ENCODE results near the gene EIF4G3. TPM values are rescaled to one million over a fixed set of nuclear protein-coding genes. Genes with fewer than 3 reads are reported as not detected.

EIF4G3 gene
- total RNA-seq, 1 experiment from 2014 or later, result 72.0 TPM

- Histone ChIP-seq H2BK20ac (ENCODE audit: low read depth, low read length, poor library complexity, severe bottlenecking) (no peak overlapping the region), H2BK12ac (ENCODE audit: insufficient read length, low read depth, low read length) (no peak overlapping the region), H3K14ac (ENCODE audit: insufficient read depth, low read length) (no peak overlapping the region), H2BK15ac (ENCODE audit: low read depth, low read length) (no peak overlapping the region), H3K27me3 (ENCODE audit: insufficient read depth, low read length) (no peaks in the 10 kb centered on the region; the same call in 1 of the 2 replicates), H3K4ac (ENCODE audit: low read depth, low read length) (no peak overlapping the region), H3K23me2 (ENCODE audit: insufficient read length, low read depth, low read length, poor library complexity, severe bottlenecking) (no peaks in the 10 kb centered on the region), H4K5ac (ENCODE audit: insufficient read length, low read depth, low read length) (no peak overlapping the region), H4K91ac (ENCODE audit: insufficient read length, low read depth, low read length) (no peak overlapping the region), H3T11ph (ENCODE audit: low read length) (no peak overlapping the region), H3K18ac (ENCODE audit: insufficient read length, low read depth, low read length) (no peak overlapping the region), H3K23ac (ENCODE audit: insufficient read length, low read depth, low read length) (no peak overlapping the region), H2BK120ac (ENCODE audit: low read depth, low read length, poor library complexity, severe bottlenecking) (no peak overlapping the region), H2AK5ac (ENCODE audit: insufficient read length, low read length) (no peak overlapping the region), H3K9me3 (ENCODE audit: control insufficient read depth, low read depth, low read length) (no peaks in the 10 kb centered on the region), H3K4me2 (ENCODE audit: insufficient read depth, insufficient read length, low read length) (no peak overlapping the region), H4K20me1 (ENCODE audit: control insufficient read depth, insufficient read depth, insufficient read length) (no peaks in the 10 kb centered on the region), H3K79me2 (ENCODE audit: insufficient read depth, low read length) (no peaks in the 10 kb centered on the region), H2BK5ac (ENCODE audit: insufficient read length, low read length) (no peak overlapping the region), H3K79me1 (ENCODE audit: insufficient read depth, low read depth, low read length, poor library complexity, severe bottlenecking) (peaks cover 2% of the 10 kb centered on the region), H3K4me1 (ENCODE audit: insufficient read depth, low read length) (no peaks in the 10 kb centered on the region), H3K56ac (ENCODE audit: insufficient read length, low read depth, low read length) (no peak overlapping the region), H4K8ac (replicated peaks; ENCODE audit: insufficient read length, low read depth, low read length) (no peak overlapping the region), H3K9ac (ENCODE audit: extremely low read depth, insufficient read length, low read length) (no peak overlapping the region), H3K27ac (ENCODE audit: insufficient read length, low read depth, low read length) (no peak overlapping the region), H2AFZ (ENCODE audit: low read length) (no peak overlapping the region)
- Mint-ChIP-seq H3K4me1 (peaks cover 0 to 4% of the 10 kb centered on the region in 2 experiments; a peak in 1 of 4 replicates), H3K9me3 (no peaks in the 10 kb centered on the region), H3K36me3 (ENCODE audit: insufficient read depth in 1 of 3, low read depth in 3 of 3) (peaks cover 0 to 4% (median 0%) of the 10 kb centered on the region in 3 experiments; a peak in 1 of 7 replicates), H3K27ac (peak overlapping the region in 1 of 3 experiments; percentile 14; a peak in 1 of 7 replicates), H3K4me3 (no peak overlapping the region), H3K27me3 (ENCODE audit: low read depth) (no peaks in the 10 kb centered on the region)
- no peak for TF ChIP-seq CTCF (conservative IDR thresholded peaks at IDR 0.05)
- no peak for DNase-seq
- no CpG with 5 or more reads among the region's 2 CpGs for WGBS (ENCODE audit: extremely low coverage, insufficient read length, low lambda C conversion rate)
Observed at GRCh38 chr1:21001042-21001441, 175.7 kb downstream of the EIF4G3 start.
